HG02970 (cell line): ENCODE measurements around the gene IDUA.

Experiments
- ATAC-seq: cut with Tn5 transposase; IDR thresholded peaks from one replicate; pipeline ENCODE4 v1.9.1; 2021; ENCODE audit warnings: mild to moderate bottlenecking, moderate library complexity, moderate number of reproducible peaks; ENCODE audit not compliant: unreplicated experiment, low FRiP score

Gene IDUA

DNA sequence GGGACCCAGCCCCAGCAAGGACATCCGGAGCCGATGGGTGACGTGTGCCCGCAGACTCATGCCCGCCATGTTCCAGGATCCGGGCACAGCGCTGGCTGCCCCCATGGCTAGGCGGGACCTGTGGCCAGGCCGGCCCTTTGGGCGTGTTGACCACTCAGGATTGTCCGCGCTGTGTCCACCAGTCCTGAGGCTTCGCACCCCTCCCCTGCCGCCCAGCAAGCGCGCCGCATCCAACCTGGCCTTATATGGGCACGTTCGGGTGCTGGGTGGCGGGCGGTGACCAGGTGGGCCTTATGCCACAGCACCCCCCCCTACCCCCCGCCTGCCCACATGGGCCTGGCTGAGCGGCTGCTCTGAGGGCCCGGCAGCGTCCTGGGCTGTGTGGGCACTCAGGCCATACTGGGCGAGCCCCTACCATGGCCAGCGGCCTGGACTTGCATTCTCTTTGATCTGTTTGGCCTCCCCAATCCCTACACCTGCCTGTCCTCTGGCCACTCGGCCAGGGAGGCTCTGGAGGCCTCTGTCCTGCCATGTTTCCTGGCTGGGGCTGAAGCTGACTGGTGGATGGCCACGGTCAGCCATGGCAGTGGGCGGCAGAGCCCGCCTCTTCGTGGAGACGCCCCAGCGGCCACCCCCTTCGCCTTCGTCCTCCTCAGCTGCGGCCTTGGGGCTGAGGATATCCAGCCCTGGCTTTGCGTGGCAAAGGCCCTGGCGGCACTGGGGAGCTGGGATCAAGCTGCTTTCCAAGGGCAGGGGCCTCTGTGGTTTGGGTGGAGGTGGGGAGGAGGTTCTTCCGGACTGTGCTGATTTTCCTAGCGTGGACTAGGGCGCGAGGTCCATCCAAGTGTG lies 26.6 kb downstream of the IDUA start:
- no peak for ATAC-seq

GRCh38 chr4:1014291-1015167 lies 27.7 kb downstream of the IDUA start:
- no peak for ATAC-seq

GRCh38 chr4:1015179-1015578 lies 28.3 kb downstream of the IDUA start:
- ATAC-seq: no peak

- ATAC-seq: no peak
Measured at GRCh38 chr4:1015746-1016145, 28.9 kb downstream of the IDUA start.

DNA sequence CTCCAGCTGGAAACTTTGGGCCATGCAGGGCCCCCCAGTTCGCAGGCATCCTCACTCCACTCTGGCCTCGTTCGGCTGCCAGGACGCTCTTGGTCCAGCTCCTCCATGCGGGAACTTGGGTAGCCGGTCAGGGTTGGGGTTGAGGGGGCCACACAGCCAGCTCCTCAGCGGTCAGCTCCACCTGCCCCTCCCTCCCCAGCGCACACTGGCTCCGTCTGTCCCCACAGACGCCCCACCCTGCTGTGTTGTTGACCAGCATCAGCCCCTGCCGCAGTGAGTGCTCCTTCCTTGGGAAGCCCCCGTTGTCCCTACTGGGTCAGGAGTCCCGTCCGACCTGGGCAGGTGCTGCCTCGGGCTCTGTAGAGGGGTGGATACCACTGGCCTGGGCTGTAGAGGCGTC lies 30.4 kb downstream of the IDUA start:
- ATAC-seq: no peak

DNA sequence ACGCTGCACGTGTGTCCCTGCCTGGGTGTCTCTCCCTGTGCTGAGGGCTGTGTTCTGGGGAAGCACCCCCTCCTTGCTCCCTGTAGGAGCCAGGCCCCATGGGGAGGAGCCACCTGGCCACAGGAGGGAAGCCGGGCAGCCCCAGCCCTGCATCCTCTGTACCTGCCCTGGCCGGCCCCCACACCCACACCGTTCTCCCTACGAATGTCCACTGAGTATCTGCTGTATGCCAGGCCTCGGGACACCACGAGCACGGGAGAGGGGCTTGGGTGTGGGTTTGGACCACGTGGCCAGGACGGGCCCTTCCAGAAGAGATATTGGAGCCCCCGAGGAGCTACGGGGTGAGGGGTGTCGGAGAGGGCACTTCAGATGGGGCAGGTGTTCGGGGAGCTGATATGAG lies 30.9 kb downstream of the IDUA start:
- ATAC-seq: no peak

GRCh38 chr4:1018147-1019020 lies 31.5 kb downstream of the IDUA start:
- no peak for ATAC-seq

DNA sequence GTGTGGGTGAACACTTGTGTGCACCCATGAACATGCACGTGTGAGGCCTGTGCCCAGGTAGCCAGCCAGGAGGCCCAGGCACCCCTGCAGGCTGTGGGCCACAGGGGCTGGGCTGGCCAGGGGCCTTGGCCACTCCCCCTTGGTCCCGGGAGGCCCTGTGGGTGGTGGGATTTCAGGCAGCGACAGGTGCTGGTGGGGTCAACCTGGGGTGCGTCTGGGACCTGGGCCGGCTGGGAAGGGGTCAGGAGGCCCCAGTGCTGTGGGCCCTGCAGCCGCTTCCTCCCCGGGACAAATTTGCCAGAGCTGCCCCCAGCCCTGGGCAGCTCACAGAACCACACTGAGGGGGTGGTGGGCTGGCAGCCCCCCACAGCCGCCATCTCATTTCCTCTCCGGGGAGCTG lies 32.5 kb downstream of the IDUA start:
- no peak for ATAC-seq

- ATAC-seq: no peak
Measured at GRCh38 chr4:1019729-1020470, 33.1 kb downstream of the IDUA start.

GRCh38 chr4:1021386-1022050 lies 34.7 kb downstream of the IDUA start:
- peak; percentile 54 for ATAC-seq

DNA sequence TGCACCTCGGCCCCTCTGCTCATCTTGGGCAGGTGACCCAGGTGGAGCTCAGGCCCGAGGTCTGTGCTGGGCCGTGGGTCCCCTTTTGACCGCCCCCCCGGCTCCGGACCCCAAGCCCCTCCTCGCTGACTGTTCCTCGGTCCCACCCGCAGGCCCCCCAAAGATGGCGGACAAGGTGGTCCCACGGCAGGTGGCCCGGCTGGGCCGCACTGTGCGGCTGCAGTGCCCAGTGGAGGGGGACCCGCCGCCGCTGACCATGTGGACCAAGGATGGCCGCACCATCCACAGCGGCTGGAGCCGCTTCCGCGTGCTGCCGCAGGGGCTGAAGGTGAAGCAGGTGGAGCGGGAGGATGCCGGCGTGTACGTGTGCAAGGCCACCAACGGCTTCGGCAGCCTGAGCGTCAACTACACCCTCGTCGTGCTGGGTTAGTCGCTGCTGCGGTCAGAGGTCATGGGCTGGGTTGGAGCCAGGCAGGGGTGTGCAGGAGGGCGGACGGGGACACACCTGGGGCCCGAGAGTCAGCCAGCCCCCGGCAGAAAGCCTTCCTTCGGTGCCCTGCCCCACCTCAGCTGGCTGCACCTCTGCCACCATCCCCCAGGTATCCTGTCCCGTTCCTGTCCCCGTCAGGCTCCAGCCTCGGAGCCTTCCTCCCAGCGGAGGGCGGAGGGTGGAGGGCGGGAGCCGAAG lies 35.4 kb downstream of the IDUA start:
- no peak for ATAC-seq

GRCh38 chr4:1022739-1023066 lies 35.9 kb downstream of the IDUA start:
- no peak for ATAC-seq

- ATAC-seq: no peak
Measured at GRCh38 chr4:1023075-1023640, 36.3 kb downstream of the IDUA start.

DNA sequence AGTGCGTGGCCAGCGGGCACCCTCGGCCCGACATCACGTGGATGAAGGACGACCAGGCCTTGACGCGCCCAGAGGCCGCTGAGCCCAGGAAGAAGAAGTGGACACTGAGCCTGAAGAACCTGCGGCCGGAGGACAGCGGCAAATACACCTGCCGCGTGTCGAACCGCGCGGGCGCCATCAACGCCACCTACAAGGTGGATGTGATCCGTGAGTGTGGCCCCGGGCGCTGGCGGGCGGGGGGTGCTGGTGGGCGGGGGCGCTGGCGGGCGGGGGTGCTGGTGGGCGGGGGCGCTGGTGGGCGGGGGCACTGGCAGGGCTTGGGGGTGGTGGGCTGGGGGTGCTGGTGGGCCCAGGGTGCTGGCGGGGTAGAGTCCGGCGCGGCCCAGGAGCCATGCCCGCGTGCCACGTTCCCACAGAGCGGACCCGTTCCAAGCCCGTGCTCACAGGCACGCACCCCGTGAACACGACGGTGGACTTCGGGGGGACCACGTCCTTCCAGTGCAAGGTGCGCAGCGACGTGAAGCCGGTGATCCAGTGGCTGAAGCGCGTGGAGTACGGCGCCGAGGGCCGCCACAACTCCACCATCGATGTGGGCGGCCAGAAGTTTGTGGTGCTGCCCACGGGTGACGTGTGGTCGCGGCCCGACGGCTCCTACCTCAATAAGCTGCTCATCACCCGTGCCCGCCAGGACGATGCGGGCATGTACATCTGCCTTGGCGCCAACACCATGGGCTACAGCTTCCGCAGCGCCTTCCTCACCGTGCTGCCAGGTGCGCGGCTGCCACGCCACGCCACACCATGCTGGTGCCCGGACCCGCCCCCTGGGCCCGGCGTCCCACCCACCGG lies 37.3 kb downstream of the IDUA start:
- no peak for ATAC-seq

- no peak for ATAC-seq
Measured at GRCh38 chr4:1024882-1025545, 38.2 kb downstream of the IDUA start.

DNA sequence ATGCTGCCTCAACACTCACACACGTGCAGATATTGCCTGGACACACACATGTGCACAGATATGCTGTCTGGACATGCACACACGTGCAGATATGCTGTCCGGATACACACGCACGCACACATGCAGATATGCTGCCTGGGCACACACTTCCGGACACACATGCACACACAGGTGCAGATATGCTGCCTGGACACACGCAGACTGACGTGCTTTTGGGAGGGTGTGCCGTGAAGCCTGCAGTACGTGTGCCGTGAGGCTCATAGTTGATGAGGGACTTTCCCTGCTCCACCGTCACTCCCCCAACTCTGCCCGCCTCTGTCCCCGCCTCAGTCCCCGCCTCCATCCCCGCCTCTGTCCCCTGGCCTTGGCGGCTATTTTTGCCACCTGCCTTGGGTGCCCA lies 39.3 kb downstream of the IDUA start:
- peak; percentile 50 for ATAC-seq

DNA sequence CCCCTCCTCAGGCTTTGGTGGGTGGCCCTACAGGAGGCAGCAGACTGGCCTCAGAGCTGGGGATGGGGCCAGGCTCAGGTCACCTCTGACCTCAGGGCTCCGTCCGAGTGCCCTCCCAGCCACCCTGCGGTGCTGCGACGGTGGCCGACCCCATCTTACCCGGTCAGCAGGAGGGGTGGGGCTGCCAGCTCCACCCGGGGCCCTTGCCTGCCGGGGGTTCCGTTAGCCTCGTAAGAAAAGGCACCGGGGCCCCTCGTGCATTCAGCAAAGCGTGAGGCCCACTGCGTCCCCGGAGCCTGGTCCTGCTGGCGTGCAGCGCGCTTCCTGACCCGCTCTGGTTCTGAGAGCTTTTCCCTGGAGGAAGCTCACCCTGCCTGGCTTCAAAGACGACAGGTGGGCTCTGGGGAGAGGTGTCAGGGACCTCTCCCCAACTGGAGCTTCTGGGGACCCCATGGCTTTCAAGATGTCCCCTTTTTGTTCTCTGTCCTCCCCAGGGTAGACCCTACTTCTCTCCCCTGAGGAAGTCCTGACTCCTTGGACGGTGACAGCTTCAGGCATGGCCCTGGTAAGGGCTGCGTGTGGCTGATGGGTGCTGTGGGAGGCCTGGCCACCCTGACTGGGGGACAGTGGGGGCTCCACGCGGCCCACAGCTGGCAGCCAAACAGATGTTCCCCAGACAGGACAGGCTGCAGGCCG lies 40.5 kb downstream of the IDUA start:
- no peak for ATAC-seq
